ENCODE results near the gene NAA16.

DNA sequence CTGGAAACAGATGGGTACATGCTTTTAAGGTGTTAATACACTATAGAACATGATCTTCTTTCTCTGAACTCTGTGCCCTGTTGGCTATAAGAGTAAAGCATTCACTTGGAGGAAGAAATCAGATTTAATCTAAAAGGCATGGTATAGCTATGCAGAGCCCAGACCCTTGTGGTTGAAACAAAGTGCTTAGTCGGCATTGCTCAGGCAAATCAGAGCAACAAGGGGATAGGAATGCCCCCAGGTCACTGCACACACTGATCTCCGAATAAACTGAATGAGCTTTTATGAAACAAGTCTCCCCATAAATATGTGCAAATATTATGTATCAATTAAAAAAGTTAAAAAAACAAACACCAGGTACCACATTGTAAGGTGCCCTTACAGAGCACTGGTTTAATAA is 94.3 kb downstream of the NAA16 start:
- TF ChIP-seq, protein P1, sequence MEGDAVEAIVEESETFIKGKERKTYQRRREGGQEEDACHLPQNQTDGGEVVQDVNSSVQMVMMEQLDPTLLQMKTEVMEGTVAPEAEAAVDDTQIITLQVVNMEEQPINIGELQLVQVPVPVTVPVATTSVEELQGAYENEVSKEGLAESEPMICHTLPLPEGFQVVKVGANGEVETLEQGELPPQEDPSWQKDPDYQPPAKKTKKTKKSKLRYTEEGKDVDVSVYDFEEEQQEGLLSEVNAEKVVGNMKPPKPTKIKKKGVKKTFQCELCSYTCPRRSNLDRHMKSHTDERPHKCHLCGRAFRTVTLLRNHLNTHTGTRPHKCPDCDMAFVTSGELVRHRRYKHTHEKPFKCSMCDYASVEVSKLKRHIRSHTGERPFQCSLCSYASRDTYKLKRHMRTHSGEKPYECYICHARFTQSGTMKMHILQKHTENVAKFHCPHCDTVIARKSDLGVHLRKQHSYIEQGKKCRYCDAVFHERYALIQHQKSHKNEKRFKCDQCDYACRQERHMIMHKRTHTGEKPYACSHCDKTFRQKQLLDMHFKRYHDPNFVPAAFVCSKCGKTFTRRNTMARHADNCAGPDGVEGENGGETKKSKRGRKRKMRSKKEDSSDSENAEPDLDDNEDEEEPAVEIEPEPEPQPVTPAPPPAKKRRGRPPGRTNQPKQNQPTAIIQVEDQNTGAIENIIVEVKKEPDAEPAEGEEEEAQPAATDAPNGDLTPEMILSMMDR (IDR thresholded peaks at IDR 0.05), result no peak
- no peak for TF ChIP-seq POLR2AphosphoS5 (IDR thresholded peaks at IDR 0.05)

Measured in stomach (tissue), 4 donors.